GM21390 (cell line): ENCODE measurements around the gene ZNF821.
A peak's percentile ranks its signal among the peaks of the same experiment; 100 is the strongest.
"Not testable (repeated sequence)": the region's sequence is repeated elsewhere in the genome, so short reads cannot be mapped to it uniquely, and the experiment has no call there.

Experiments used
- ATAC-seq: cut with Tn5 transposase; IDR thresholded peaks from one replicate; pipeline ENCODE4 v1.9.1; 2021; ENCODE audit not compliant: unreplicated experiment

The ZNF821 gene

GRCh38 chr16:71902656-71903365, 18.8 kb upstream of the ZNF821 start:
- no peak for ATAC-seq

GRCh38 chr16:71899171-71899570, 15.2 kb upstream of the ZNF821 start:
- ATAC-seq, result no peak

GRCh38 chr16:71896764-71897368, 12.9 kb upstream of the ZNF821 start:
- no peak for ATAC-seq

- peak; percentile 20 for ATAC-seq
These were observed 11.8 kb upstream of the ZNF821 start for GRCh38 chr16:71895679-71896365.

- ATAC-seq, result peak; percentile 76
These were observed 11.1 kb upstream of the ZNF821 start, which contains the start of gene IST1 for GRCh38 chr16:71894921-71895678. Gene IST1 (plus strand): TSS chr16:71895531. CDS start chr16:71915641, 20,110 bp downstream.

- ATAC-seq, result peak; percentile 29
These were observed 10.4 kb upstream of the ZNF821 start for GRCh38 chr16:71894229-71894920.

- no peak for ATAC-seq
These were observed 9.9 kb upstream of the ZNF821 start for GRCh38 chr16:71893888-71894228.

- ATAC-seq, result no peak
These were observed 5.2 kb upstream of the ZNF821 start for GRCh38 chr16:71889147-71889546.

- ATAC-seq, result no peak
These were observed 1.3 kb upstream of the ZNF821 start for GRCh38 chr16:71885261-71885650.

- peak; percentile 37 for ATAC-seq
These were observed 674 bp downstream of the ZNF821 start for GRCh38 chr16:71883168-71883848.

GRCh38 chr16:71882505-71883167, 1.3 kb downstream of the ZNF821 start:
- ATAC-seq, result peak; percentile 39

GRCh38 chr16:71880176-71880575, 3.8 kb downstream of the ZNF821 start:
- ATAC-seq, result no peak

- ATAC-seq, result no peak
These were observed 5.1 kb downstream of the ZNF821 start for GRCh38 chr16:71878911-71879310.

GRCh38 chr16:71873199-71873598, 10.8 kb downstream of the ZNF821 start:
- ATAC-seq, result no peak

- ATAC-seq, result no peak
These were observed 13.2 kb downstream of the ZNF821 start for GRCh38 chr16:71870818-71871217.

- ATAC-seq, result no peak
These were observed 14.9 kb downstream of the ZNF821 start for GRCh38 chr16:71869089-71869488.

- no peak for ATAC-seq
These were observed 16.0 kb downstream of the ZNF821 start for GRCh38 chr16:71867939-71868338.

GRCh38 chr16:71867175-71867574, 16.8 kb downstream of the ZNF821 start:
- ATAC-seq, result not testable (repeated sequence)

- ATAC-seq, result no peak
These were observed 18.7 kb downstream of the ZNF821 start for GRCh38 chr16:71865173-71865863.
